HEK293 (cell line): ENCODE measurements around the gene CKB.

Experiments used
- CTCF ChIA-PET: fragments of 350-600 bp; formaldehyde crosslinking; extraction: SDS; loops from one replicate; lab custom pipeline; 2021; ENCODE audit warnings: antibody characterized with exemption; lab: Yijun Ruan, JAX
- POLR2A ChIA-PET: fragments of 300-600 bp; formaldehyde crosslinking; extraction: SDS; loops from one replicate; lab custom pipeline; 2020; ENCODE audit warnings: antibody characterized with exemption, inconsistent platforms; lab: Yijun Ruan, JAX
- H3K27ac ChIP-seq: fragments of 200-500 bp; sonication (Bioruptor generic); 2 replicates; pipeline ENCODE4 v1.5.1; 2014; ENCODE audit warnings: low read depth, low read length, control low read depth, inconsistent platforms; ENCODE audit errors: extremely low read depth
- H3K36me3 ChIP-seq, 2 experiments: fragments of 200-500 bp in 1 of 2; sonication (Bioruptor generic) in 1 of 2; 1 replicate in 1 of 2; 2 replicates in 1 of 2; pipeline ENCODE4 v1.5.1; 2014 to 2017; ENCODE audit warnings: inconsistent platforms in 2 of 2, low read length in 2 of 2; ENCODE audit not compliant: control insufficient read depth in 2 of 2, insufficient read depth in 1 of 2
- H3K4me1 ChIP-seq: fragments of 200-500 bp; sonication (Bioruptor generic); 2 replicates; pipeline ENCODE4 v1.5.1; 2014; ENCODE audit warnings: mild to moderate bottlenecking, low read length, inconsistent platforms; ENCODE audit not compliant: control insufficient read depth, insufficient read depth
- H3K4me3 ChIP-seq: 2 replicates; pipeline ENCODE4 v1.5.1; 2011; ENCODE audit warnings: low read depth, mild to moderate bottlenecking, control low read depth, low read length, moderate library complexity
- H3K9me3 ChIP-seq: fragments of 200-500 bp; sonication (Bioruptor generic); 2 replicates; pipeline ENCODE4 v1.5.1; 2014; ENCODE audit warnings: low read depth, low read length, inconsistent platforms; ENCODE audit not compliant: control insufficient read depth, insufficient read depth
- PRDM1 ChIP-seq: fragments of 450-650 bp; formaldehyde crosslinking; IDR thresholded peaks from 2 replicates; pipeline ENCODE4; 2016; ENCODE audit warnings: missing biosample characterization, missing genetic modification characterization
- ZBTB10 ChIP-seq: fragments of 450-650 bp; formaldehyde crosslinking; IDR thresholded peaks from 2 replicates; pipeline ENCODE4 v1.5.1; 2016; ENCODE audit warnings: missing biosample characterization, missing genetic modification characterization
- ZBTB20 ChIP-seq: fragments of 450-650 bp; formaldehyde crosslinking; IDR thresholded peaks from 2 replicates; pipeline ENCODE4 v1.5.1; 2016; ENCODE audit warnings: missing biosample characterization, missing genetic modification characterization
- ZBTB26 ChIP-seq: fragments of 450-650 bp; formaldehyde crosslinking; optimal IDR thresholded peaks from 2 replicates; pipeline ENCODE3; 2016; ENCODE audit warnings: missing biosample characterization, mild to moderate bottlenecking, missing genetic modification characterization
- ZBTB44 ChIP-seq: fragments of 450-650 bp; IDR thresholded peaks from 2 replicates; pipeline ENCODE4 v1.5.1; 2018; ENCODE audit warnings: missing biosample characterization, mild to moderate bottlenecking, missing genetic modification characterization
- ZNF211 ChIP-seq: fragments of 450-650 bp; formaldehyde crosslinking; IDR thresholded peaks from 2 replicates; pipeline ENCODE4 v1.5.1; 2016; ENCODE audit warnings: low read depth, missing biosample characterization, missing genetic modification characterization
- ZNF274 ChIP-seq, 2 experiments: fragments of 200-500 bp in 1 of 2; fragments of 450-650 bp in 1 of 2; sonication (Bioruptor generic) in 1 of 2; formaldehyde crosslinking in 1 of 2; IDR thresholded peaks; 2 replicates each; pipeline versions ENCODE4 v1.5.1 to v1.6.1; 2014 to 2016; ENCODE audit warnings: borderline replicate concordance in 1 of 2, inconsistent platforms in 1 of 2, low read length in 1 of 2, missing biosample characterization in 1 of 2, missing genetic modification characterization in 1 of 2
- ZNF510 ChIP-seq: fragments of 450-650 bp; formaldehyde crosslinking; IDR thresholded peaks from 2 replicates; pipeline ENCODE4 v1.5.1; 2018; ENCODE audit warnings: mild to moderate bottlenecking, missing genetic modification characterization, missing biosample characterization; ENCODE audit not compliant: insufficient replicate concordance
- ZNF529 ChIP-seq: fragments of 450-650 bp; formaldehyde crosslinking; IDR thresholded peaks from 2 replicates; pipeline ENCODE4 v1.5.1; 2017; ENCODE audit warnings: missing genetic modification characterization, missing biosample characterization; ENCODE audit not compliant: insufficient replicate concordance
- ZNF555 ChIP-seq: fragments of 450-650 bp; formaldehyde crosslinking; conservative IDR thresholded peaks from 2 replicates; pipeline ENCODE4 v1.5.1; 2017; ENCODE audit warnings: missing biosample characterization, mild to moderate bottlenecking, missing genetic modification characterization, inconsistent platforms
- ZNF621 ChIP-seq: fragments of 450-650 bp; formaldehyde crosslinking; IDR thresholded peaks from 2 replicates; pipeline ENCODE4 v1.5.1; 2017; ENCODE audit warnings: missing biosample characterization, missing genetic modification characterization
- ZSCAN30 ChIP-seq: fragments of 450-650 bp; IDR thresholded peaks from 2 replicates; pipeline ENCODE4 v1.5.1; 2018; ENCODE audit warnings: missing biosample characterization, mild to moderate bottlenecking, missing genetic modification characterization, moderate library complexity
- ZSCAN5A ChIP-seq: fragments of 450-650 bp; formaldehyde crosslinking; IDR thresholded peaks from 2 replicates; pipeline ENCODE4 v1.5.1; 2016; ENCODE audit warnings: missing biosample characterization, missing genetic modification characterization
- TF ChIP-seq, protein P1 (sequence below): fragments of 450-650 bp; formaldehyde crosslinking; IDR thresholded peaks from 2 replicates; pipeline ENCODE4 v1.5.1; 2017; ENCODE audit warnings: missing biosample characterization, missing genetic modification characterization
- TF ChIP-seq, protein P2 (sequence below): IDR thresholded peaks from 2 replicates; pipeline ENCODE4 v1.6.1; 2011; ENCODE audit warnings: mild to moderate bottlenecking, low read depth, low read length, borderline replicate concordance

Gene CKB

DNA sequence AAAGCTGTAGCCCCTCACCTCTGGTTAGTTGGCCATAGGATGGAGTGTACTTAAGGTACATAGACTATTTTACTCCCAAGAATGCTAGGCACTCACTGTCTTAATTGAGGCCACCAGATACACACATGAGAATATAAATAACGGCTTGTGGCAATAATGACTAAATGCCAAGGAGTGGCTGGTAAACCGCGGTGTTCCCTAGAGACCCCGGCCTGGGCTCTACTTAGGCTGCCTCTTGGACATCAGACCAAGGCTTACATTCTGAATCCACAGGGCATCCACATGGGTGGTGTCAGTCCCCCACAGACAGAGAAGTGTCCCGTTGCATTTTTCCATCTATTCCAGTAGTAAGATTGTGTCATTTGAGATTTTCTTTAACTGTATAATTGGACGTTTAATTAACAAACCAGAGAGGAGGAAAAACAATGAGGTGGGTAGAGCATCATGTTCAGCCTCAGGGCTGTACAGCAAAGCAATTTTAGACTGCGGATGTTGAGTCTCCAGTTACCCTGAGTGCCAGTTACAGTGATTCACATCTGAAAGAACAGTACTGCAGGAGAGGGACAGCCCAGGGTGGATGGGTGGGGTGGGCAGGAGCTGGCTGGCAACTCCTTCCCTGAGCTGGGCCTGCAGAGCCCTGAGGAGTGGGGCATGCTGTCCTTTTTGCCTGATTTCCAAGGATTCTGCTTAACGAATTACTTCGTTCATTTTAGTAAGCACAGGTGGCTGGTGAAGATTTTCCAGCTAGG lies 20.5 kb downstream of the CKB start:
- H3K4me3 ChIP-seq: no peak overlapping the region
- H3K36me3 ChIP-seq: peaks cover 32 to 71% of the 10 kb centered on the region in 2 experiments
- ChIA-PET CTCF (interaction anchor here (0.7 to 3.8 kb wide), 6 partner anchors 10 to 1329 kb away, joined by 3 to 19 read pairs (median 7); no protein-coding TSS in a partner anchor), POLR2A (interaction anchor here (0.8 kb wide), 1 partner anchor 118 kb away, joined by 5 read pairs; no protein-coding TSS in a partner anchor)
- no peaks in the 10 kb centered on the region for H3K9me3 ChIP-seq
- no peaks in the 10 kb centered on the region for H3K4me1 ChIP-seq
- TF ChIP-seq, protein P1, sequence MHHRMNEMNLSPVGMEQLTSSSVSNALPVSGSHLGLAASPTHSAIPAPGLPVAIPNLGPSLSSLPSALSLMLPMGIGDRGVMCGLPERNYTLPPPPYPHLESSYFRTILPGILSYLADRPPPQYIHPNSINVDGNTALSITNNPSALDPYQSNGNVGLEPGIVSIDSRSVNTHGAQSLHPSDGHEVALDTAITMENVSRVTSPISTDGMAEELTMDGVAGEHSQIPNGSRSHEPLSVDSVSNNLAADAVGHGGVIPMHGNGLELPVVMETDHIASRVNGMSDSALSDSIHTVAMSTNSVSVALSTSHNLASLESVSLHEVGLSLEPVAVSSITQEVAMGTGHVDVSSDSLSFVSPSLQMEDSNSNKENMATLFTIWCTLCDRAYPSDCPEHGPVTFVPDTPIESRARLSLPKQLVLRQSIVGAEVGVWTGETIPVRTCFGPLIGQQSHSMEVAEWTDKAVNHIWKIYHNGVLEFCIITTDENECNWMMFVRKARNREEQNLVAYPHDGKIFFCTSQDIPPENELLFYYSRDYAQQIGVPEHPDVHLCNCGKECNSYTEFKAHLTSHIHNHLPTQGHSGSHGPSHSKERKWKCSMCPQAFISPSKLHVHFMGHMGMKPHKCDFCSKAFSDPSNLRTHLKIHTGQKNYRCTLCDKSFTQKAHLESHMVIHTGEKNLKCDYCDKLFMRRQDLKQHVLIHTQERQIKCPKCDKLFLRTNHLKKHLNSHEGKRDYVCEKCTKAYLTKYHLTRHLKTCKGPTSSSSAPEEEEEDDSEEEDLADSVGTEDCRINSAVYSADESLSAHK: no peak
- TF ChIP-seq ZNF510 (tag by site-specific recombination) (no peak), ZNF529 (no peak), ZNF555 (tag by site-specific recombination) (no peak), ZNF621 (tag by site-specific recombination) (no peak), ZBTB10 (tag by site-specific recombination) (no peak), ZSCAN30 (tag by site-specific recombination) (no peak), ZSCAN5A (tag by site-specific recombination) (no peak), PRDM1 (no peak), ZNF274 (IDR thresholded peaks at IDR 0.05; ENCODE audit: low read length) (no peak), ZNF274 (tag by site-specific recombination; IDR thresholded peaks at IDR 0.05; ENCODE audit: borderline replicate concordance) (no peak), ZBTB20 (tag by site-specific recombination) (no peak), ZBTB44 (tag by site-specific recombination) (no peak), ZNF211 (tag by site-specific recombination) (no peak), ZBTB26 (tag by site-specific recombination) (no peak)
- TF ChIP-seq, protein P2, sequence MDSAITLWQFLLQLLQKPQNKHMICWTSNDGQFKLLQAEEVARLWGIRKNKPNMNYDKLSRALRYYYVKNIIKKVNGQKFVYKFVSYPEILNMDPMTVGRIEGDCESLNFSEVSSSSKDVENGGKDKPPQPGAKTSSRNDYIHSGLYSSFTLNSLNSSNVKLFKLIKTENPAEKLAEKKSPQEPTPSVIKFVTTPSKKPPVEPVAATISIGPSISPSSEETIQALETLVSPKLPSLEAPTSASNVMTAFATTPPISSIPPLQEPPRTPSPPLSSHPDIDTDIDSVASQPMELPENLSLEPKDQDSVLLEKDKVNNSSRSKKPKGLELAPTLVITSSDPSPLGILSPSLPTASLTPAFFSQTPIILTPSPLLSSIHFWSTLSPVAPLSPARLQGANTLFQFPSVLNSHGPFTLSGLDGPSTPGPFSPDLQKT: no peak
- H3K27ac ChIP-seq: no peak overlapping the region
